HepG2 (cell line): Measurements from ENCODE around the gene LRIG1. TPM values are rescaled to one million over a fixed set of nuclear protein-coding genes. Genes with fewer than 3 reads are reported as not detected.

Source experiments
- FOSL2 ChIP-seq: sonication (generic); formaldehyde crosslinking; IDR thresholded peaks from 2 replicates; pipeline ENCODE4 v1.4.0; 2020; ENCODE audit warnings: missing genetic modification reagents
- GABPA ChIP-seq, 2 experiments: IDR thresholded peaks; 2 replicates each; pipeline ENCODE4 v1.6.1; 2011 to 2016; ENCODE audit warnings: low read depth in 2 of 2, low read length in 1 of 2, missing biosample characterization in 1 of 2, missing genetic modification characterization in 1 of 2
- HDAC2 ChIP-seq: sonication (generic); formaldehyde crosslinking; IDR thresholded peaks from 2 replicates; pipeline ENCODE4 v1.4.0; 2020; ENCODE audit warnings: missing genetic modification reagents
- HNF4A ChIP-seq: sonication (generic); formaldehyde crosslinking; IDR thresholded peaks from 2 replicates; pipeline ENCODE4 v1.4.0; 2020; ENCODE audit warnings: missing genetic modification reagents
- KLF15 ChIP-seq: sonication (generic); formaldehyde crosslinking; IDR thresholded peaks from 2 replicates; pipeline ENCODE4 v1.8.1; 2023; ENCODE audit warnings: borderline replicate concordance, mild to moderate bottlenecking, inconsistent platforms, missing genetic modification reagents, mixed read lengths
- NCOR1 ChIP-seq: fragments of 200-600 bp; sonication (generic); IDR thresholded peaks from 2 replicates; pipeline ENCODE4 v1.7.0; 2017; ENCODE audit warnings: antibody characterized with exemption, low read length, borderline replicate concordance
- NFATC3 ChIP-seq: sonication (generic); formaldehyde crosslinking; IDR thresholded peaks from 2 replicates; pipeline ENCODE4 v1.5.1; 2020; ENCODE audit warnings: mild to moderate bottlenecking, missing genetic modification reagents
- NR2C2 ChIP-seq: sonication (generic); formaldehyde crosslinking; IDR thresholded peaks from 2 replicates; pipeline ENCODE4 v1.4.0; 2020; ENCODE audit warnings: missing genetic modification reagents, mild to moderate bottlenecking, moderate library complexity, borderline replicate concordance
- PLRG1 ChIP-seq: fragments of 450-650 bp; conservative IDR thresholded peaks from 2 replicates; pipeline ENCODE4 v1.6.1; 2016
- ZNF225 ChIP-seq: sonication (generic); formaldehyde crosslinking; IDR thresholded peaks from 2 replicates; pipeline ENCODE4 v1.4.0; 2020; ENCODE audit warnings: mild to moderate bottlenecking, missing genetic modification reagents
- ZNF337 ChIP-seq: sonication (generic); formaldehyde crosslinking; IDR thresholded peaks from 2 replicates; pipeline ENCODE4 v1.5.1; 2020; ENCODE audit warnings: missing genetic modification reagents, low read depth, mild to moderate bottlenecking, borderline replicate concordance
- polyA plus RNA-seq, 8 experiments: library from polyadenylated mRNA; depleted of rRNA in 3 of 8; stranded (reverse) in 7 of 8; unstranded in 1 of 8; fragments of >200 nt; fragmentation: Illumina TruSeq in 4 of 8; extraction: Trizol in 4 of 8; gene quantifications; 2 replicates each; pipeline versions ENCODE4 v1.2.1 to v1.2.3, GENCODE V29; 2011 to 2016; ENCODE audit warnings: low read depth in 4 of 8, missing spikeins in 1 of 8, mixed read lengths in 1 of 8; ENCODE audit not compliant: insufficient read depth in 1 of 8
- total RNA-seq, 5 experiments: library from RNA; depleted of rRNA; stranded (reverse); fragments of >200 nt; fragmentation: Illumina TruSeq; extraction: Trizol; gene quantifications; 2 replicates each; pipeline ENCODE4 v1.2.3, GENCODE V29; 2016; ENCODE audit warnings: low read depth in 1 of 5
- TF ChIP-seq, protein P1 (sequence below): sonication (generic); formaldehyde crosslinking; IDR thresholded peaks from 2 replicates; pipeline ENCODE4 v1.5.0; 2020; ENCODE audit warnings: mild to moderate bottlenecking, missing genetic modification reagents, borderline replicate concordance
- TF ChIP-seq, protein P2 (sequence below): sonication (generic); formaldehyde crosslinking; IDR thresholded peaks from 2 replicates; pipeline ENCODE4 v1.4.0; 2020; ENCODE audit warnings: missing genetic modification reagents
- TF ChIP-seq, protein P3 (sequence below): sonication (generic); formaldehyde crosslinking; IDR thresholded peaks from 2 replicates; pipeline ENCODE4 v1.5.1; 2020; ENCODE audit warnings: mild to moderate bottlenecking, moderate library complexity, missing genetic modification reagents

The LRIG1 gene
- total and polyA plus RNA-seq, 2 of the 13 experiments (the other 11 are each of a cell fraction or from before 2014, with no cell fraction given) = 17.8 to 24.8 TPM

DNA sequence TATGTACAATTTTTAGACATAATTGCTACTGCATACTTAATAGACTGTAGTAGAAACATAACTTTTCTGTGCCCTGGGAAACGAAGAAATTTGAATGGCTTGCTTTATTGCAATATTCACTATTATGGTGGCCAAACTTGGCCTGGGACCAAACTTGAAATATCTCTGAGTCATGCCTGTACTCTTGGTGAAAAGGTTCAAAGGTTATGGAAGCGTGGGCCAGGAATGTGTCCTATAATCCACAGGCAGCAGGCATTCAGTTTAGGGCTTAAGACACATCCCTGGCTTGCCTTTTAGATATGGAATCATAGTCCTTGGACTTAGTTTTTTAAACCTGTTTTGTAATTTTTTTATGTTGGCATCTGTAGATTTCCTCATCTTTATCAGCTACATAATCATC is 124.3 kb downstream of the LRIG1 start (continued):
- TF ChIP-seq, protein P1, sequence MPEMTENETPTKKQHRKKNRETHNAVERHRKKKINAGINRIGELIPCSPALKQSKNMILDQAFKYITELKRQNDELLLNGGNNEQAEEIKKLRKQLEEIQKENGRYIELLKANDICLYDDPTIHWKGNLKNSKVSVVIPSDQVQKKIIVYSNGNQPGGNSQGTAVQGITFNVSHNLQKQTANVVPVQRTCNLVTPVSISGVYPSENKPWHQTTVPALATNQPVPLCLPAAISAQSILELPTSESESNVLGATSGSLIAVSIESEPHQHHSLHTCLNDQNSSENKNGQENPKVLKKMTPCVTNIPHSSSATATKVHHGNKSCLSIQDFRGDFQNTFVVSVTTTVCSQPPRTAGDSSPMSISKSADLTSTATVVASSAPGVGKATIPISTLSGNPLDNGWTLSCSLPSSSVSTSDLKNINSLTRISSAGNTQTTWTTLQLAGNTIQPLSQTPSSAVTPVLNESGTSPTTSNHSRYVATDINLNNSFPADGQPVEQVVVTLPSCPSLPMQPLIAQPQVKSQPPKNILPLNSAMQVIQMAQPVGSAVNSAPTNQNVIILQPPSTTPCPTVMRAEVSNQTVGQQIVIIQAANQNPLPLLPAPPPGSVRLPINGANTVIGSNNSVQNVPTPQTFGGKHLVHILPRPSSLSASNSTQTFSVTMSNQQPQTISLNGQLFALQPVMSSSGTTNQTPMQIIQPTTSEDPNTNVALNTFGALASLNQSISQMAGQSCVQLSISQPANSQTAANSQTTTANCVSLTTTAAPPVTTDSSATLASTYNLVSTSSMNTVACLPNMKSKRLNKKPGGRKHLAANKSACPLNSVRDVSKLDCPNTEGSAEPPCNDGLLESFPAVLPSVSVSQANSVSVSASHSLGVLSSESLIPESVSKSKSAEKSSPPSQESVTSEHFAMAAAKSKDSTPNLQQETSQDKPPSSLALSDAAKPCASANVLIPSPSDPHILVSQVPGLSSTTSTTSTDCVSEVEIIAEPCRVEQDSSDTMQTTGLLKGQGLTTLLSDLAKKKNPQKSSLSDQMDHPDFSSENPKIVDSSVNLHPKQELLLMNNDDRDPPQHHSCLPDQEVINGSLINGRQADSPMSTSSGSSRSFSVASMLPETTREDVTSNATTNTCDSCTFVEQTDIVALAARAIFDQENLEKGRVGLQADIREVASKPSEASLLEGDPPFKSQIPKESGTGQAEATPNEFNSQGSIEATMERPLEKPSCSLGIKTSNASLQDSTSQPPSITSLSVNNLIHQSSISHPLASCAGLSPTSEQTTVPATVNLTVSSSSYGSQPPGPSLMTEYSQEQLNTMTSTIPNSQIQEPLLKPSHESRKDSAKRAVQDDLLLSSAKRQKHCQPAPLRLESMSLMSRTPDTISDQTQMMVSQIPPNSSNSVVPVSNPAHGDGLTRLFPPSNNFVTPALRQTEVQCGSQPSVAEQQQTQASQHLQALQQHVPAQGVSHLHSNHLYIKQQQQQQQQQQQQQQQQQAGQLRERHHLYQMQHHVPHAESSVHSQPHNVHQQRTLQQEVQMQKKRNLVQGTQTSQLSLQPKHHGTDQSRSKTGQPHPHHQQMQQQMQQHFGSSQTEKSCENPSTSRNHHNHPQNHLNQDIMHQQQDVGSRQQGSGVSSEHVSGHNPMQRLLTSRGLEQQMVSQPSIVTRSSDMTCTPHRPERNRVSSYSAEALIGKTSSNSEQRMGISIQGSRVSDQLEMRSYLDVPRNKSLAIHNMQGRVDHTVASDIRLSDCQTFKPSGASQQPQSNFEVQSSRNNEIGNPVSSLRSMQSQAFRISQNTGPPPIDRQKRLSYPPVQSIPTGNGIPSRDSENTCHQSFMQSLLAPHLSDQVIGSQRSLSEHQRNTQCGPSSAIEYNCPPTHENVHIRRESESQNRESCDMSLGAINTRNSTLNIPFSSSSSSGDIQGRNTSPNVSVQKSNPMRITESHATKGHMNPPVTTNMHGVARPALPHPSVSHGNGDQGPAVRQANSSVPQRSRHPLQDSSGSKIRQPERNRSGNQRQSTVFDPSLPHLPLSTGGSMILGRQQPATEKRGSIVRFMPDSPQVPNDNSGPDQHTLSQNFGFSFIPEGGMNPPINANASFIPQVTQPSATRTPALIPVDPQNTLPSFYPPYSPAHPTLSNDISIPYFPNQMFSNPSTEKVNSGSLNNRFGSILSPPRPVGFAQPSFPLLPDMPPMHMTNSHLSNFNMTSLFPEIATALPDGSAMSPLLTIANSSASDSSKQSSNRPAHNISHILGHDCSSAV = no peak
- TF ChIP-seq FOSL2 (CRISPR knock-in tag) (peak; percentile 96), GABPA (IDR thresholded peaks at IDR 0.05; ENCODE audit: low read depth, low read length) (no peak), GABPA (CRISPR knock-in tag; IDR thresholded peaks at IDR 0.05; ENCODE audit: low read depth) (no peak), PLRG1 (no peak), KLF15 (CRISPR knock-in tag) (no peak), NR2C2 (CRISPR knock-in tag) (peak; percentile 60; the same call in 1 of the 2 replicates), HDAC2 (CRISPR knock-in tag) (0 out of 2 replicates have a peak, but pooled peaks have one; percentile 21), NCOR1 (peak; percentile 71; the same call in 1 of the 2 replicates), ZNF225 (no peak), ZNF337 (CRISPR knock-in tag) (no peak), HNF4A (CRISPR knock-in tag) (peak; percentile 91), NFATC3 (CRISPR knock-in tag) (no peak)
- TF ChIP-seq, protein P2, sequence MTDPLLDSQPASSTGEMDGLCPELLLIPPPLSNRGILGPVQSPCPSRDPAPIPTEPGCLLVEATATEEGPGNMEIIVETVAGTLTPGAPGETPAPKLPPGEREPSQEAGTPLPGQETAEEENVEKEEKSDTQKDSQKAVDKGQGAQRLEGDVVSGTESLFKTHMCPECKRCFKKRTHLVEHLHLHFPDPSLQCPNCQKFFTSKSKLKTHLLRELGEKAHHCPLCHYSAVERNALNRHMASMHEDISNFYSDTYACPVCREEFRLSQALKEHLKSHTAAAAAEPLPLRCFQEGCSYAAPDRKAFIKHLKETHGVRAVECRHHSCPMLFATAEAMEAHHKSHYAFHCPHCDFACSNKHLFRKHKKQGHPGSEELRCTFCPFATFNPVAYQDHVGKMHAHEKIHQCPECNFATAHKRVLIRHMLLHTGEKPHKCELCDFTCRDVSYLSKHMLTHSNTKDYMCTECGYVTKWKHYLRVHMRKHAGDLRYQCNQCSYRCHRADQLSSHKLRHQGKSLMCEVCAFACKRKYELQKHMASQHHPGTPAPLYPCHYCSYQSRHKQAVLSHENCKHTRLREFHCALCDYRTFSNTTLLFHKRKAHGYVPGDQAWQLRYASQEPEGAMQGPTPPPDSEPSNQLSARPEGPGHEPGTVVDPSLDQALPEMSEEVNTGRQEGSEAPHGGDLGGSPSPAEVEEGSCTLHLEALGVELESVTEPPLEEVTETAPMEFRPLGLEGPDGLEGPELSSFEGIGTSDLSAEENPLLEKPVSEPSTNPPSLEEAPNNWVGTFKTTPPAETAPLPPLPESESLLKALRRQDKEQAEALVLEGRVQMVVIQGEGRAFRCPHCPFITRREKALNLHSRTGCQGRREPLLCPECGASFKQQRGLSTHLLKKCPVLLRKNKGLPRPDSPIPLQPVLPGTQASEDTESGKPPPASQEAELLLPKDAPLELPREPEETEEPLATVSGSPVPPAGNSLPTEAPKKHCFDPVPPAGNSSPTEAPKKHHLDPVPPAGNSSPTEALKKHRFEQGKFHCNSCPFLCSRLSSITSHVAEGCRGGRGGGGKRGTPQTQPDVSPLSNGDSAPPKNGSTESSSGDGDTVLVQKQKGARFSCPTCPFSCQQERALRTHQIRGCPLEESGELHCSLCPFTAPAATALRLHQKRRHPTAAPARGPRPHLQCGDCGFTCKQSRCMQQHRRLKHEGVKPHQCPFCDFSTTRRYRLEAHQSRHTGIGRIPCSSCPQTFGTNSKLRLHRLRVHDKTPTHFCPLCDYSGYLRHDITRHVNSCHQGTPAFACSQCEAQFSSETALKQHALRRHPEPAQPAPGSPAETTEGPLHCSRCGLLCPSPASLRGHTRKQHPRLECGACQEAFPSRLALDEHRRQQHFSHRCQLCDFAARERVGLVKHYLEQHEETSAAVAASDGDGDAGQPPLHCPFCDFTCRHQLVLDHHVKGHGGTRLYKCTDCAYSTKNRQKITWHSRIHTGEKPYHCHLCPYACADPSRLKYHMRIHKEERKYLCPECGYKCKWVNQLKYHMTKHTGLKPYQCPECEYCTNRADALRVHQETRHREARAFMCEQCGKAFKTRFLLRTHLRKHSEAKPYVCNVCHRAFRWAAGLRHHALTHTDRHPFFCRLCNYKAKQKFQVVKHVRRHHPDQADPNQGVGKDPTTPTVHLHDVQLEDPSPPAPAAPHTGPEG (CRISPR knock-in tag) = no peak
- TF ChIP-seq, protein P3, sequence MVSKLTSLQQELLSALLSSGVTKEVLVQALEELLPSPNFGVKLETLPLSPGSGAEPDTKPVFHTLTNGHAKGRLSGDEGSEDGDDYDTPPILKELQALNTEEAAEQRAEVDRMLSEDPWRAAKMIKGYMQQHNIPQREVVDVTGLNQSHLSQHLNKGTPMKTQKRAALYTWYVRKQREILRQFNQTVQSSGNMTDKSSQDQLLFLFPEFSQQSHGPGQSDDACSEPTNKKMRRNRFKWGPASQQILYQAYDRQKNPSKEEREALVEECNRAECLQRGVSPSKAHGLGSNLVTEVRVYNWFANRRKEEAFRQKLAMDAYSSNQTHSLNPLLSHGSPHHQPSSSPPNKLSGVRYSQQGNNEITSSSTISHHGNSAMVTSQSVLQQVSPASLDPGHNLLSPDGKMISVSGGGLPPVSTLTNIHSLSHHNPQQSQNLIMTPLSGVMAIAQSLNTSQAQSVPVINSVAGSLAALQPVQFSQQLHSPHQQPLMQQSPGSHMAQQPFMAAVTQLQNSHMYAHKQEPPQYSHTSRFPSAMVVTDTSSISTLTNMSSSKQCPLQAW (CRISPR knock-in tag) = no peak
